Measurements from ENCODE around the gene ACADS.

ACADS gene

DNA sequence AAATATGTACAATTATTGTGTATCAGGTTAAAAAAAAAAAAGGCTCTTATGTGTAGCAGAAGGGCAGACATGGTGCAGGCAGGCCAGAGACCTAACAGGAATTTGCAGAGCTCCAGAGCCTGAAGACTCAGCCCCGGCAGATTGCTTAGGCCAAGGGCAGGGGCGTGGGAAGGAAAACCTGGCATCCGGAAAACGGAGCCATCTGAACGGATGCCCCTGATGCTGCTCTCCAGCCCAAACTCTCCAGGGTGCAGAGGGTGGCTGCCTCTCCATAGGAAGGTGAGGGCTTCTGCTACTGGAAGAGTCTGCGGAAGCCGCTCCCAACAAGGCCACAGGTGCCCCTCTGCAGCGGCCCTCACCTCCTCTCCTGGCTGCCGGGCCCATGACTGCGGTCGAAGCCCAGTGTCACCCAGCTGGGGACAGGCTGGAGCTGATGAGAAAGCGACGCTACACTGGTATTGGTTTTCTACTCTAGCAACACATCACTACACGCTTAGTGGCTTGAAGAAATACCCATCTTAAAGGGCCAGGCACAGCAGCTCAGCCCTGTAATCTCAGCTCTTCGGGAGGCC lies 19.4 kb downstream of the ACADS start:
- H3K4me3 ChIP-seq (ENCODE audit: low read length), result no peak overlapping the region
- no peaks in the 10 kb centered on the region for H4K20me1 ChIP-seq (ENCODE audit: insufficient read depth, low read length)
- no peaks in the 10 kb centered on the region for H3K9me2 ChIP-seq (replicated peaks; ENCODE audit: insufficient read depth, low read length)
- H3K27me3 ChIP-seq (replicated peaks; ENCODE audit: insufficient read depth, low read length), result no peaks in the 10 kb centered on the region
- H3K27ac ChIP-seq (ENCODE audit: low read length), result no peak overlapping the region
- H3K9me3 ChIP-seq (replicated peaks; ENCODE audit: insufficient read depth, low read length), result no peaks in the 10 kb centered on the region
- H3K79me2 ChIP-seq (ENCODE audit: low read length), result no peaks in the 10 kb centered on the region
- no peaks in the 10 kb centered on the region for H3F3A ChIP-seq (ENCODE audit: insufficient read depth, low read length)
- no peaks in the 10 kb centered on the region for H3K36me3 ChIP-seq (replicated peaks; ENCODE audit: insufficient read depth, low read length)
- no peak overlapping the region for H3K9ac ChIP-seq (ENCODE audit: low read length)
- H3K4me1 ChIP-seq (ENCODE audit: low read length), result no peaks in the 10 kb centered on the region
- no peak overlapping the region for H2AFZ ChIP-seq (ENCODE audit: low read length)
- no peak for DNase-seq
- H3K4me2 ChIP-seq (ENCODE audit: low read depth, low read length), result no peak overlapping the region
- TF ChIP-seq EZH2phosphoT487 (IDR thresholded peaks at IDR 0.05; ENCODE audit: low read length), result no peak
- no peak for TF ChIP-seq EZH2 (optimal IDR thresholded peaks at IDR 0.05; ENCODE audit: low read depth, low read length)
- TF ChIP-seq, protein P1, sequence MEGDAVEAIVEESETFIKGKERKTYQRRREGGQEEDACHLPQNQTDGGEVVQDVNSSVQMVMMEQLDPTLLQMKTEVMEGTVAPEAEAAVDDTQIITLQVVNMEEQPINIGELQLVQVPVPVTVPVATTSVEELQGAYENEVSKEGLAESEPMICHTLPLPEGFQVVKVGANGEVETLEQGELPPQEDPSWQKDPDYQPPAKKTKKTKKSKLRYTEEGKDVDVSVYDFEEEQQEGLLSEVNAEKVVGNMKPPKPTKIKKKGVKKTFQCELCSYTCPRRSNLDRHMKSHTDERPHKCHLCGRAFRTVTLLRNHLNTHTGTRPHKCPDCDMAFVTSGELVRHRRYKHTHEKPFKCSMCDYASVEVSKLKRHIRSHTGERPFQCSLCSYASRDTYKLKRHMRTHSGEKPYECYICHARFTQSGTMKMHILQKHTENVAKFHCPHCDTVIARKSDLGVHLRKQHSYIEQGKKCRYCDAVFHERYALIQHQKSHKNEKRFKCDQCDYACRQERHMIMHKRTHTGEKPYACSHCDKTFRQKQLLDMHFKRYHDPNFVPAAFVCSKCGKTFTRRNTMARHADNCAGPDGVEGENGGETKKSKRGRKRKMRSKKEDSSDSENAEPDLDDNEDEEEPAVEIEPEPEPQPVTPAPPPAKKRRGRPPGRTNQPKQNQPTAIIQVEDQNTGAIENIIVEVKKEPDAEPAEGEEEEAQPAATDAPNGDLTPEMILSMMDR (IDR thresholded peaks at IDR 0.05; ENCODE audit: low read length), result no peak

DNA sequence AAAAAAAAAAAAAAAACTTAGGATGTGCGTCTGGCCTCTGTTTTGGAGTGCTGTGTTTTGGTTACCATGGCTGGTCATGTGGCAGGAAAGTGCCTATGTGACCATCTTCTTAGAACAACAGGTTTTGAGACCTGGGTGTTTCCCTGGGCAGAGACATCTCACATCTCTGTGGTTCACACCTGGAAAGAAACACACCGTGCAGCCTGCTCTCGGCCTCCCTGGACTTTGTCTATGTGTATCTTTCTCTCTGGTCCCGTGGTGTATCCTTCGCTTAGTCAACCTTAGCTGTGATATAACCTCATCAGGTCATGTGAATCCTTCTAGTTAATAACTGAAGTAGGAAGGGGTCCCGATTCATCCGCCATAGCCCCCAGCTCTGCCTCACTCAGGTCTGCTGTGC lies 22.6 kb downstream of the ACADS start:
- TF ChIP-seq, protein P1 (IDR thresholded peaks at IDR 0.05; ENCODE audit: low read length), result no peak
- TF ChIP-seq EZH2 (optimal IDR thresholded peaks at IDR 0.05; ENCODE audit: low read depth, low read length) (no peak), EZH2phosphoT487 (IDR thresholded peaks at IDR 0.05; ENCODE audit: low read length) (no peak)
- Histone ChIP-seq H3K9me3 (replicated peaks; ENCODE audit: insufficient read depth, low read length) (no peaks in the 10 kb centered on the region), H3K4me3 (ENCODE audit: low read length) (no peak overlapping the region), H3K4me1 (ENCODE audit: low read length) (no peaks in the 10 kb centered on the region), H3K4me2 (ENCODE audit: low read depth, low read length) (no peak overlapping the region), H3K36me3 (replicated peaks; ENCODE audit: insufficient read depth, low read length) (no peaks in the 10 kb centered on the region), H3K27me3 (replicated peaks; ENCODE audit: insufficient read depth, low read length) (no peaks in the 10 kb centered on the region), H3F3A (ENCODE audit: insufficient read depth, low read length) (no peaks in the 10 kb centered on the region), H3K79me2 (ENCODE audit: low read length) (no peaks in the 10 kb centered on the region), H3K27ac (ENCODE audit: low read length) (no peak overlapping the region), H3K9me2 (replicated peaks; ENCODE audit: insufficient read depth, low read length) (no peaks in the 10 kb centered on the region), H3K9ac (ENCODE audit: low read length) (no peak overlapping the region), H2AFZ (ENCODE audit: low read length) (no peak overlapping the region), H4K20me1 (ENCODE audit: insufficient read depth, low read length) (no peaks in the 10 kb centered on the region)
- DNase-seq, result no peak

DNA sequence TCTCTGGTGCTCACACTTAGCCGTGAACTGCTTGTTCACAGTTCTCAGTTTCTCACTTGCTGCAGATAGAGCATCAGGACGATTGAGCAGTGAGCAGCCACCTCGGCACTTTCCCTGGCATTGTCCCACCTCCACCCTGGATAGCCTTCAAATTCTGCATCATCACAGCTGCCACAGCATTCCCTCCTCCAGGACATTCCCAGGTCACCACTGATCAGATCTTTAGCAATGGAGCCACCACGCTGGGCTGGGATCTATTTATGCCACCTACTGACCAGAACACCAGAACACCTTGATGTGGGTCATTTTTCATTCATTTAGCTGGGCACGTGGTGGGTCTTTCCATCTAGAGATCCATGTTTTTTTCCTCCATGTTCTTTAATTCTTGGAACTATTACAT lies 23.6 kb downstream of the ACADS start:
- Histone ChIP-seq H2AFZ (ENCODE audit: low read length) (no peak overlapping the region), H3K9ac (ENCODE audit: low read length) (no peak overlapping the region)

More for the DNA sequence above, 23.6 kb downstream of the ACADS start:
- no peak overlapping the region for H3K4me3 ChIP-seq (ENCODE audit: low read length)
- TF ChIP-seq EZH2 (optimal IDR thresholded peaks at IDR 0.05; ENCODE audit: low read depth, low read length), result no peak
- TF ChIP-seq, protein P1 (IDR thresholded peaks at IDR 0.05; ENCODE audit: low read length), result no peak
- TF ChIP-seq EZH2phosphoT487 (IDR thresholded peaks at IDR 0.05; ENCODE audit: low read length), result no peak
- H3K27ac ChIP-seq (ENCODE audit: low read length), result no peak overlapping the region
- no peaks in the 10 kb centered on the region for H3K9me2 ChIP-seq (replicated peaks; ENCODE audit: insufficient read depth, low read length)
- no peaks in the 10 kb centered on the region for H3K27me3 ChIP-seq (replicated peaks; ENCODE audit: insufficient read depth, low read length)
- no peak for DNase-seq
- no peak overlapping the region for H3K4me2 ChIP-seq (ENCODE audit: low read depth, low read length)
- H3K79me2 ChIP-seq (ENCODE audit: low read length), result no peaks in the 10 kb centered on the region
- no peaks in the 10 kb centered on the region for H3F3A ChIP-seq (ENCODE audit: insufficient read depth, low read length)
- H3K36me3 ChIP-seq (replicated peaks; ENCODE audit: insufficient read depth, low read length), result no peaks in the 10 kb centered on the region
- H3K4me1 ChIP-seq (ENCODE audit: low read length), result no peaks in the 10 kb centered on the region
- H4K20me1 ChIP-seq (ENCODE audit: insufficient read depth, low read length), result no peaks in the 10 kb centered on the region
- H3K9me3 ChIP-seq (replicated peaks; ENCODE audit: insufficient read depth, low read length), result no peaks in the 10 kb centered on the region

Measured in MM.1S (cell line).